CD4-positive, alpha-beta T cell treated with Interleukin-4 for 1 hour (primary cell): ENCODE measurements around the gene ATP6V1F.
A peak's percentile ranks its signal among the peaks of the same experiment; 100 is the strongest.

Experiments used
- DNase-seq, 2 donors: peaks; one replicate each; pipeline ENCODE4 v3.0.0-alpha.2; 2020 to 2022

ATP6V1F gene

GRCh38 chr7:128862571-128863432 is at the start of gene ATP6V1F:
ATP6V1F (plus strand) TSS chr7:128862856; CDS start chr7:128862905, 49 bp downstream.
- peak; percentile 99 for DNase-seq

- DNase-seq: no peak
These were observed 48.2 kb upstream of the ATP6V1F start for GRCh38 chr7:128814499-128814898.

GRCh38 chr7:128815289-128815942 is 47.2 kb upstream of the ATP6V1F start:
- no peak for DNase-seq

- no peak for DNase-seq
These were observed 44.0 kb upstream of the ATP6V1F start for GRCh38 chr7:128818694-128819093.

- DNase-seq: no peak
These were observed 40.9 kb upstream of the ATP6V1F start for GRCh38 chr7:128821724-128822123.

GRCh38 chr7:128826512-128826911 is 36.1 kb upstream of the ATP6V1F start:
- DNase-seq: no peak

- DNase-seq: no peak
These were observed 35.8 kb upstream of the ATP6V1F start for GRCh38 chr7:128826916-128827247.

GRCh38 chr7:128827248-128827958 is 35.3 kb upstream of the ATP6V1F start:
- no peak for DNase-seq

GRCh38 chr7:128827971-128828711 is 34.5 kb upstream of the ATP6V1F start:
- DNase-seq: no peak

- DNase-seq: no peak
These were observed 33.1 kb upstream of the ATP6V1F start for GRCh38 chr7:128829391-128830166.

GRCh38 chr7:128830231-128831177 is 32.2 kb upstream of the ATP6V1F start, which contains the start of gene FLNC:
FLNC (plus strand) TSS chr7:128830406; CDS start chr7:128830638, 232 bp downstream.
- peak; percentile 22 to 36 for DNase-seq

- no peak for DNase-seq
These were observed 31.3 kb upstream of the ATP6V1F start for GRCh38 chr7:128831178-128831993.

- DNase-seq: no peak
These were observed 30.4 kb upstream of the ATP6V1F start for GRCh38 chr7:128831994-128832879.

GRCh38 chr7:128832880-128833147 is 29.8 kb upstream of the ATP6V1F start:
- DNase-seq: no peak

- no peak for DNase-seq
These were observed 29.3 kb upstream of the ATP6V1F start for GRCh38 chr7:128833148-128833945.

GRCh38 chr7:128833946-128834325 is 28.7 kb upstream of the ATP6V1F start:
- no peak for DNase-seq

GRCh38 chr7:128835231-128835751 is 27.4 kb upstream of the ATP6V1F start:
- DNase-seq: no peak
